Gastroesophageal sphincter (tissue), 3 donors: ENCODE results near the gene MED10.

Source experiments
- POLR2A ChIP-seq, 2 donors: fragments of 450-650 bp; IDR thresholded peaks; one replicate each; pipeline ENCODE4 v1.6.1; 2017; ENCODE audit warnings: antibody characterized with exemption in 2 of 2, mild to moderate bottlenecking in 2 of 2, moderate library complexity in 1 of 2
- POLR2AphosphoS5 ChIP-seq: sonication (generic); formaldehyde crosslinking; IDR thresholded peaks from one replicate; pipeline ENCODE4 v1.6.1; 2017; ENCODE audit warnings: antibody characterized with exemption
- TF ChIP-seq, protein P1 (sequence below), 4 experiments: fragments of 200-600 bp in 2 of 4; fragments of 450-650 bp in 2 of 4; sonication (generic) in 1 of 4; IDR thresholded peaks; one replicate each; pipeline ENCODE4 v1.5.1; 2017 to 2019; ENCODE audit warnings: antibody characterized with exemption in 4 of 4, mild to moderate bottlenecking in 2 of 4, moderate library complexity in 2 of 4

DNA sequence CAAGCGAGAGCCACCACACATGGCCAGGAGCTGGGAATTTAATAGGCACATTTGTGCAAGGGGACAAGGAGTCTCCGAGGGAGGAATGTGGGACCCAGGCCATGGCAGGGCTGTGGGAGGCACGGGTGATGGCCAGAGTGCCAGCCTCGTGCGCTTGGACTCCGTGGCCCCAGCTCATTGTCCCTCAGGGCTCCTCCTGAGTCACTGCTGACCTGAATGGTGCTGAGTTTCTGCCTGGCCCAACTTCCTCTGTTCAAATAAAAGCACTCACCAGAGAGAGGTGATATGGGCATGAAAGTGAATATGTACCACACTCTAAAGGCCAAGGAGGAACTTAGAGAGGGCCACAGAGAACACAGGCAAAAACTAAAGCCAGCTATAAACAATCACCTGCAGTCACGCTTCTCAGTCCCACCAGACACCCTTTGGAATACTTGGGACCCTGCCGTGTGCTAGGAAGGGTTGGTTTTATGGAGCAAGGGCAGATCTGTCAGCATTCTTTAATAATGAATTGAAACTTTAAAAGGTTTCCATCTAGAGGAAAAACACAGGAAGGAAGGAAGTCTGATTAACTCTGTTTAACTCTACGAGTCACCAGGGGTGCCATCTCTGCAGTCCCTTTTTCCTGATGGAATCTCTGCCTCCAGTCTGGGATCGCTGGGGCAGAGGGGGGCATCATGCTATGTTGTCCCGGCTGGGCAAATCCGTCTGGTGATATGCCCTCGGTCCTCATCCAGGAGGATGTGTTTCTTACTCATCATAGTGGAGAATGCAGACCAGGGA is 45.2 kb upstream of the MED10 start:
- TF ChIP-seq POLR2AphosphoS5: no peak
- TF ChIP-seq, protein P1, sequence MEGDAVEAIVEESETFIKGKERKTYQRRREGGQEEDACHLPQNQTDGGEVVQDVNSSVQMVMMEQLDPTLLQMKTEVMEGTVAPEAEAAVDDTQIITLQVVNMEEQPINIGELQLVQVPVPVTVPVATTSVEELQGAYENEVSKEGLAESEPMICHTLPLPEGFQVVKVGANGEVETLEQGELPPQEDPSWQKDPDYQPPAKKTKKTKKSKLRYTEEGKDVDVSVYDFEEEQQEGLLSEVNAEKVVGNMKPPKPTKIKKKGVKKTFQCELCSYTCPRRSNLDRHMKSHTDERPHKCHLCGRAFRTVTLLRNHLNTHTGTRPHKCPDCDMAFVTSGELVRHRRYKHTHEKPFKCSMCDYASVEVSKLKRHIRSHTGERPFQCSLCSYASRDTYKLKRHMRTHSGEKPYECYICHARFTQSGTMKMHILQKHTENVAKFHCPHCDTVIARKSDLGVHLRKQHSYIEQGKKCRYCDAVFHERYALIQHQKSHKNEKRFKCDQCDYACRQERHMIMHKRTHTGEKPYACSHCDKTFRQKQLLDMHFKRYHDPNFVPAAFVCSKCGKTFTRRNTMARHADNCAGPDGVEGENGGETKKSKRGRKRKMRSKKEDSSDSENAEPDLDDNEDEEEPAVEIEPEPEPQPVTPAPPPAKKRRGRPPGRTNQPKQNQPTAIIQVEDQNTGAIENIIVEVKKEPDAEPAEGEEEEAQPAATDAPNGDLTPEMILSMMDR (IDR thresholded peaks at IDR 0.05): no peak
- TF ChIP-seq POLR2A (IDR thresholded peaks at IDR 0.05): no peak
